AG09309 (cell line): ENCODE results near the gene SNRNP25.

ENCODE experiments used
- DNase-seq: peaks from one replicate; pipeline ENCODE4 v3.0.0-alpha.2; 2010; ENCODE audit warnings: low read depth
- H3K4me3 ChIP-seq: 2 replicates; pipeline ENCODE4 v1.5.1; 2011; ENCODE audit warnings: mild to moderate bottlenecking, low read depth, low read length, moderate library complexity; ENCODE audit not compliant: control insufficient read depth
- CTCF ChIP-seq: IDR thresholded peaks from 2 replicates; pipeline ENCODE4 v1.5.1; 2011; ENCODE audit warnings: mild to moderate bottlenecking, low read depth, low read length, inconsistent platforms; ENCODE audit not compliant: insufficient read depth, control insufficient read depth; ENCODE audit errors: missing control alignments

SNRNP25 gene

GRCh38 chr16:38941-39892 is 14.4 kb upstream of the SNRNP25 start:
- TF ChIP-seq CTCF, result no peak
- DNase-seq, result no peak
- no peak overlapping the region for H3K4me3 ChIP-seq

GRCh38 chr16:41439-42068 is 12.1 kb upstream of the SNRNP25 start:
- no peak for TF ChIP-seq CTCF
- DNase-seq, result no peak
- no peak overlapping the region; the same call in 1 of the 2 replicates for H3K4me3 ChIP-seq

- no peak for TF ChIP-seq CTCF
- no peak for DNase-seq
- H3K4me3 ChIP-seq, result no peak overlapping the region
Observed at GRCh38 chr16:42069-42457, 11.6 kb upstream of the SNRNP25 start.

- no peak overlapping the region for H3K4me3 ChIP-seq
- TF ChIP-seq CTCF, result no peak
- no peak for DNase-seq
Observed at GRCh38 chr16:42691-43090, 10.9 kb upstream of the SNRNP25 start.

GRCh38 chr16:43294-43693 is 10.3 kb upstream of the SNRNP25 start:
- no peak overlapping the region for H3K4me3 ChIP-seq
- no peak for TF ChIP-seq CTCF
- DNase-seq, result no peak

- DNase-seq, result no peak
- H3K4me3 ChIP-seq, result no peak overlapping the region
- no peak for TF ChIP-seq CTCF
Observed at GRCh38 chr16:44655-45054, 9.0 kb upstream of the SNRNP25 start.
